ENCODE results near the gene MYO5B.

DNA sequence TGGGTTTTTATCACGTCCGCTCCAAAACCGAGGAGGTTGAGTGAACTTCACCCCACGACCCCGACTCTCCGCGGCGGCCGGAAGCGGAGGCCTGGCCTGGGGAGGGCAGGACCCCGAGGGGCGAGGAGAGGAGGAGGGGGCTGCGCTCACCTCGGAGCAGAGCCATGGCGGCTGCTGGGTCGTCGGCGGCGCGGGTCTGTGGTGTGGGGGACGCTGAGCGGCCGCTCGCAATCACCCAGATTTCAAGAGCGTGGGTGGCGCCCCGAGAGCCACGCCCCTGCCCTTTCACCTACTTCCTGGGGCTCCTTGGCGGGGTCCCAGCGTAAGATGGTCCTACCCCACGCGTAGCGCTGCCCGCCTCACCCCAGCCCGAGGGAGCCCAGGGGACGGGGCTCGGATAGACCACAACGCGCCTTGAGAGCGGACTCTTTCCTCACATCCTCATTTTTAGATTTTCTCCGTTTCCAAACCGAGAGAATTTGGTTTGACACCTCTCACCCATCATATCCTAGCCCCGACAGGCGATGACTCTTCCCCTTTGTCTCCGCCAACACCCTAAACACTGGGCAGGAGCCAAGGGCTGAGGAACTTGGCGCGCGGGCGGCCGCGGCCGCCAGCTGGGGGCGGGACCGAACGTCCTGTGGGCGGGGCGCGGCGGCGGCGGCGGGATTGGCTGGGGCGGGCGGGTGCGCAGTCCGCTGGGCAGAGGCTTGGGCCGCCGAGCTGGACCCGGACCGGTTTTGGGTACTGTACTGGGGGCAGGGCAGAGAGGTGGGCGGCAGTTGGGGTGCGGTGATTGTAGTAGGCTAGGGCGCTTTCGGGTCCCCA lies 381.4 kb downstream of the MYO5B start, which contains the start of gene ACAA2:
- TF ChIP-seq, protein P1, sequence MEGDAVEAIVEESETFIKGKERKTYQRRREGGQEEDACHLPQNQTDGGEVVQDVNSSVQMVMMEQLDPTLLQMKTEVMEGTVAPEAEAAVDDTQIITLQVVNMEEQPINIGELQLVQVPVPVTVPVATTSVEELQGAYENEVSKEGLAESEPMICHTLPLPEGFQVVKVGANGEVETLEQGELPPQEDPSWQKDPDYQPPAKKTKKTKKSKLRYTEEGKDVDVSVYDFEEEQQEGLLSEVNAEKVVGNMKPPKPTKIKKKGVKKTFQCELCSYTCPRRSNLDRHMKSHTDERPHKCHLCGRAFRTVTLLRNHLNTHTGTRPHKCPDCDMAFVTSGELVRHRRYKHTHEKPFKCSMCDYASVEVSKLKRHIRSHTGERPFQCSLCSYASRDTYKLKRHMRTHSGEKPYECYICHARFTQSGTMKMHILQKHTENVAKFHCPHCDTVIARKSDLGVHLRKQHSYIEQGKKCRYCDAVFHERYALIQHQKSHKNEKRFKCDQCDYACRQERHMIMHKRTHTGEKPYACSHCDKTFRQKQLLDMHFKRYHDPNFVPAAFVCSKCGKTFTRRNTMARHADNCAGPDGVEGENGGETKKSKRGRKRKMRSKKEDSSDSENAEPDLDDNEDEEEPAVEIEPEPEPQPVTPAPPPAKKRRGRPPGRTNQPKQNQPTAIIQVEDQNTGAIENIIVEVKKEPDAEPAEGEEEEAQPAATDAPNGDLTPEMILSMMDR (IDR thresholded peaks at IDR 0.05; ENCODE audit: low read depth, low read length), result no peak
- peak; percentile 69 for TF ChIP-seq POLR2A (IDR thresholded peaks at IDR 0.05; ENCODE audit: extremely low read depth, insufficient read length)

All from NB4 (cell line).